Measurements from ENCODE around the gene POLR2I.
"Not testable (repeated sequence)": the region's sequence is repeated elsewhere in the genome, so short reads cannot be mapped to it uniquely, and the experiment has no call there.

POLR2I gene

DNA sequence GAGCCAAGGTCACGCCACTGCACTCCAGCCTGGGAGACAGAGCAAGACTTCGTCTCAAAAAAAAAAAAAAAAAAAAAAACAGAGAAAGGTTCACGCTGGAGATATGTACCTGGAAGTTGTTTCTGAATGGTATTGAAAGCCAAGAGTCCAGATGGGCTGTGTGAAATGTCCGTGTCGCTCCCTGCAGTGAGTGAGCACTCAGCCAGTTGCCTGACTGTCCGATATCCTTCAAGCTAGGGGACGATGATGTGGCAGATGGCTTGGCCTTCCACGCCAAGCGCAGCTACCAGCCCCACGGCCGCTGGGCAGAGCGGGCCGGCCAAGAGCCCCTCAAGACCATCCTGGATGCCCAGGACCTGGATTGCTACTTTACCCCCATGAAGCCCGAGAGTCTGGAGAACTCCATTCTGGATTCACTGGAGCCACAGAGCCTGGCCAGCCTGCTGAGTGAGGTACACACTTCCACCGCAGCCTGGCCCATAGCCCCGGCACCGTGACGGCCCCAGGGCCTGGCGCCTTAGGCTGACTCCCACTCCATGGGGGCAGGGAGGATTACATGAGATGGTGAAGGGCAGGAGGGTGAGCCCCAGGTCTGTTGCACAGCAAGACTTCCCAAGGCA is 15.4 kb downstream of the POLR2I start:
- no peak for DNase-seq

DNA sequence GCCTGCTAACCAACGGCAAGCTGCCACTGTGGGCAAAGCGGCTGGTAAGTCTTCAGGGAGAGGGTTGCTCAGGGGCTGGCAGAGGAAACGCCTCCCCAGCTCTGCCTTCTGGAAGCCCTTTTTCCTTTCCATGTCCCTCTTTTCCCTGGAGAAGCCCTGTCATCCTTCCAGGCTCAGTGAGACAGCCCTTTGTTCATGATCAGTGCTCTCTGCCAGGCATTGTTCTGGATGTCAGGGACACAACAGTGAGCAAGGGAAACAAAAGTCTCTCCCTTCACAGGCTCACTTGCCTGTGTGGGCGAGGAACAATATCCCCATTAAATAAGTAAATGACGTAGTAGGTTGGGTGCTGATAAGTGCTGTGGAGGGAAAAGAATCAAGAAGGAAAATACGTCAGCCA is 17.6 kb downstream of the POLR2I start:
- no peak for DNase-seq

DNA sequence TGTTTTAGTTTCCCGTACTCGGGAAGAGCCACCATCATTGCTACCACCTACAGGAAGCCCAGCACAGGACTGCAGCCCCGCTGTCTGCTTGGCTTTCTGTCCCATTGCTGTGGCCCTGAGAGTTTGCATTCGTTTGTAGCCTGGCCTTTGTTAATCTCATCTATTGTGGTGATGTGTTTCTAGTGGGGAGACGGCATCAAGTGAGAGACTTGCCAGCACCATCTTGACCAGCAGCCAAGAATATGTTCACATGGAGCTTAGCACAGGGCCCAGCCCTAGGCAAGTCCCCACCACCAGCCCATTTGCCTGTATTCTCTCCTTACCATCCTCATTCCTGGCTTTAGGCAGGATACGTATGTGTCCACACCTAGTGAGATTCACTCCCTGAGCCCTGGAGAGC is 21.0 kb downstream of the POLR2I start:
- DNase-seq = no peak

DNA sequence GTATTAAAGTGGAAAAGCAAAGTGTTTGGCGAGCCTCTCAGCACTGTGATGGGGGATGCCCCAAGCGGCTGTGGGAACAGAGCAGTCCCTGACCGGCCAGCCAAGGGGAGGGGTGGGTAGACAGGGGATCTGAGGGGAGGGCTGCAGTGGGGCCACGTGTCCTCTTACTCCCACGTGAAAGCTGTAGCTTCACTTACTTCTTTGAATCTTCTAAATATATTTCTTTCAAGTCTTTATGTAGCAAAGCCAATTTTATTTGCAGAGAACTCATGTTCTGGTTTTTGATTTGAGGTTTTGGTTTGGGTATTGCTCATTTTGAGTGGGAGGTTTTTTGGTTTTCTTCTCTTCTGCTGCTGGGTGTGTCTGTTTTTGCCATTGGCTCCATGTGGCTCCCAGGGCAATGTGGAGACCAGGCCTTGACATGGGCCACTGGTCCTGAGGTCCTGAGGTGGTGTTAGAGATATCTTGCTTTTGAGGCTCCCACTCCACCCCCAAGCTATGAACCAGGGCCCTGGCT is 21.5 kb downstream of the POLR2I start:
- no peak for DNase-seq

DNA sequence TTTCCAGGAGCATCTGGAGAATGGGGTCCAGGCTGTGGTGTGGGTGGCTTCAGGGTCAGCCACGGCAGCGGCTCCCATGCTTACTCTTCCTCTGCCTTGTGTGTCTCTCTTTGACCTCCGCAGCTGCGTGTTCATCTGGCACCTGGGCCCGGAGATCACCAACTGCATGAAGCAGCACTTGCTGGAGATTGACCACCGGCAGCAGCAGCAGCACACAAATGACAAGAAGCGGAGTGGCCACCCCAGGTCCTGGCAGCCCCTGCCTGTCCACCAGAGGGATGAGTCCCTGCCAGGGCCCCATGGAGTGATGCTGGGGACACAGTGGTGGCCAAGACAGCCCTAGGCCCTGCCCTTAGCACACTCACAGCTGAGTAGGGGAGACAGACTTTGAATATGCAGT is 22.1 kb downstream of the POLR2I start:
- DNase-seq = no peak

DNA sequence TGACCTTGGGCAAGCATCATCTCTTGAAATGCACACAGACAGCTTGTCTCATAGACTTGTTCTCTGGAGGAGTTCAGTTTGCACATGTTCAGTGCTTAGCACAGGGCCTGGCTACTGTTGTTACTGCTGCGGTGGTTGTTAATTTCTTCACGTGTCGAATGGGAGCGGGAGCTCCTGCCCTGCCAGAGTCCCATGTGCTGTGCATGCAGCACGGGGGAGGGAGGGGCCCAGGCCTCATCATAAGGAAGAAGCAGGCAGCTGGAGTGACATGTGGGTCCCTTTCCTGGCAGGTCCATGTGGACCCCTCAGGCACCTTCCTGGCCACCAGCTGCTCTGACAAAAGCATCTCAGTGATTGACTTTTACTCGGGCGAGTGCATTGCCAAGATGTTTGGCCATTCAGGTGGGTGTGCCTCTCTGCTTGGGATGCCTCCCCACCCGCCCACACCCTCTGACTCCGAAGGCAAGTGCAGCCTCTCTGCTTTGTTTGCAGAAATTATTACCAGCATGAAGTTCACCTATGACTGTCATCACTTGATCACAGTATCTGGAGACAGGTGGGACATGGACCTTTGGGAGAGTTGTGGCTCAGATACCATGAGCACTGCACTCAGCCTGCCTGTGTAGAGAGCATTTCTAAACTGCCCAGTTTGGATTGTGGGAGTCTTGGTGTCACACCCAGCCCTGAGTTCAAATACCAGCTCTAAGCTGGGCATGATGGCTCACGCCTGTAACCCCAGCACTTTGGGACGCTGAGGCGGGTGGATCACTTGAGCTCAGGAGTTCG is 23.6 kb downstream of the POLR2I start:
- DNase-seq = no peak

DNA sequence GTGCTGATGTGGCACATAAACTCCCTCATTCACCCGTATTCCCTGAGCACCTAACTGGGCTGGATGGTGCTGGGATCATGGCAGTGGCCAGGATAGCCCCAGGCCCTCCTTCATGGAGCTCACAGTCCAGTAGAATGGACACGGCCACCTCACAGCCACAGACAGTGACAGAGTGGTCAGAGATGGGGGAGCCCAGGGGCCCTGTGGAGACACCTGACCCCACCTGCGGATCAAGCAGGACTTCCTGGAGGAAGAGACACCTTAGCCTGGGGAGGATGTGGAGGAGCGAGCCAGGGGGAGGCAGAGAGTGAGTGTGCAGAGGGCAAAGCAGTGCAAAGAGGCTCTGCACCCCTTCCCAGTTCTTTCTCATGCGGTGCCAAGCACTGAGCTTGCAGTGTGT is 24.8 kb downstream of the POLR2I start:
- no peak for DNase-seq

DNA sequence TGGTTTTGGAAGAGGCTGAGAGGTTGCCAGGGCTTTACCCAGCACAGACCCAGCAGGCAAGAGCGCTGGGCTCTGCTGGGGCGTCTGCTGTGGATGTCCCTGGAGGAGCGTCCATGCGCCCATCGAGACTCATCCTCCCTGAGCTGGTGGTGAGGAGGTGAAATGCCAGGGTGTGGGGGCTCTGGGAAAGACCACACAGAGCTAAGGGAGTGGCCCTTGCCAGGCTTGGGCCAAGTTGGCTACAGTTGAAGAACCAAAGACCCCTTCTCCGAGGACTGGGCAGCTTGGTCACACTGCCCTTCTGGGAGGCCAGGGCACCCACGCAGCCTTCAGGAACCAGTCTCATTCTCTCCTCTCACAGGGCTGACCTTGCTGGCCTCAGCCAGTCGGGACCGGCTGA is 28.3 kb downstream of the POLR2I start:
- no peak for DNase-seq

DNA sequence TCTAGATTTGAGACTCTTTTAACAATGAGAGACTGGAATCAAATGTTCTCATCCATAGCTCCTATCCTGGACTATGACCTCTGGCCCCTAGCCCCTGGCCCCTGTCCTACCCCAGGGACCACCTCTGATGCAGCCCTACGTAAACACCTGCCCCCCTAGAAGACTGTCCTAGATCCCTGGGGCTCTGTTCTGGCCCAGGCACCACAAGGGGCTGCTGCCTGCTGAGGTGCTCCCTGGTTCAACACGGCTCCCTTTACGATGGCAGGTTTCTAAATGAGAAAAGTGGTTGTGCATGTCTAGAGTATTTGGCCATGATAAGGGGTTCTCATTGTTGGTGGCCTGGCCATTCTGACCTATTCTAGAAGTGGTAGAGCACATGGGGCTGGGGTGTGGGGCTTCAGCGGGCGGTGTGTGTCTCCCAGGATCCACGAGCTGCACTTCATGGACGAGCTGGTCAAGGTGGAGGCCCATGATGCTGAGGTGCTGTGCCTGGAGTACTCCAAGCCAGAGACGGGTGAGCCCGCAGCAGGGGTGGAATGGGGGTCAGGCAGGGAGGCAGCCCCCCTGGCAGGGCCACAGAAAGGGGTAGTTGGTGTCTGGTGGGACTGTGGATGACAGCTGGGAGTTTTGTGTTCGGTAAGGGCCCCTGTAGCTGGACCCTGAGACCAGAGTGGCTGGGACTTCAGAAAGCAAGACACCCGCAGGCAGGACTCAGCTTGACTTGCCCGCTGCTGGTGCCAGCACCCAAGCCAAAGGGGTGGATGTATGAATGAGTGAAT is 30.3 kb downstream of the POLR2I start:
- no peak for DNase-seq

DNA sequence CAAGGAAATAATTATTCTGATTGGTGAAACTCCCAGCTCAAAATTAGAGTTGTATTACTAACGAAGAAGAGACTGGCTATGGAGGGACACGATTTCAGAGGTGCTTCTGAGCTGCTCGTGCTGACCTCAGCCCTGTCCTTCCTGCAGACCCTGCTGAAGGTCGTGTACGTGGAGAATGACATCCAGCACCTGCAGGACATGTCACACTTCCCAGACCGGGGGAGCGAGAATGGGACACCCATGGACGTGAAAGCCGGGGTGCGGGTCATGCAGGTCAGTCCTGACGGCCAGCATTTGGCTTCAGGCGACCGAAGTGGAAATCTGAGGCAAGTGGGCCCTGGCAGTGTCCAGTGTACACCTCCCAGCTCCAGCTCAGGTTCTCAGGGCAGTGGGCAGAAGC is 31.8 kb downstream of the POLR2I start:
- DNase-seq = no peak

DNA sequence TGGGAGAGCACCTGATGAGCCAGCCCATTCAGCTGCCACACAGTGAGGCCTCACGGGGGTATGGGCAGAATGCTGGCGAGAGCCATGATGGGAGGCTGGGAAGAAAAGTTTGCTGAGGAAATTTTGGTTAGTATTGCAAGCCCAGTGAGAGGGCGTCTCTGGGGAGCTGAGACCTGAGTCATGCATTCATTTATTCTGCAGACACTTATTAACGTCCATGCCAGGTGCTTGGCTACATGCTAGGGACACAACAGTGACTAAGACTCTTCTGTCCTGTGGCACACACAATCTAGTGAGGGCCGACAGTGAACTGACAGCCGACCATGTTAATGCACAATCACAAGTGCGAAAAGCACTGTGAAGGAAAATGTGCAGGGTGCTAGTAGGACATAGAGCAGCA is 32.8 kb downstream of the POLR2I start:
- DNase-seq = no peak

DNA sequence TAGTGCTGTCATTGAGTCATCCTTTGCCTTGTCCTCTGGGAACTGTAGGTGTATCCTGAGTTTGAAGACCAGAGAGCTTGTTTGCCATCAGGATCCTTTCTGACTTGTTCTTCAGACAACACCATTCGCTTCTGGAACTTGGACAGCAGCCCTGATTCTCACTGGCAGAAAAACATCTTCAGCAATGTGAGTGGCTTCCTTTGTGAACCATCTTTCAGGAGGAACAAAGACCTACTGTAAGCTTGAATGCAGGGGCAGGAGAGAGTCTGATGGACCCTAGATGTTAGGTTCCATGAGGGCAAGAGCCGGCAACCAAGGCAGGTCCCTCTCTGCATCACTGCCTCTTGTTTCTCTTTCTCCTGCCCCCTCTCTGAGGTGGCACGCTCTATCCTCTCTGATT is 33.3 kb downstream of the POLR2I start:
- no peak for DNase-seq

DNA sequence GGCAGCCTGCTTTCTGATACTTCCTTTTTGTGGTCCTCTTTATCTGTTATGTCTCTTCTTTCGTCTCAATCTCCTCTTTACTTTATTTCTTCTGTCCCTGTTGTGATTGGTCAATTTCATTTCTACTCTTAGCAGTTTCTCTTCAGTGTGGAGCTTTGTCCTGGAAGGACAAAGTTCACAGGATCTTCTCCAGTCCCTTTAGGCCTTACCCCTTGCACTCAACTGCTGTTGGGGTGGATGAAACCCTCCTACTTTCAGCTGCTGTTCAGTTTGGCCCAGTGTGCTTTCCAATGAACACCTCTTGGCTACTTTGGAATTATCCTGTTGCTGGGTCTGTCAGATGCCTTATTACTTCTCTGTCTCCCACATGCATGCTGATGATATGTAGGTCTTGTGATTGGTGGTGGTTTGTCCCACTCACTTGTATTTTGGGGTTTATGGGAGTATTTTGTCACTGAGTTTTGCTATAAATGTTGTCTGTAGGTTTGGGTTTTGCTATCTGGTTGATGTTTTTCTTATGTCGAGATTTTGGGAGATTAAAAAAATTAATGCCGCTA is 35.2 kb downstream of the POLR2I start:
- no peak for DNase-seq

DNA sequence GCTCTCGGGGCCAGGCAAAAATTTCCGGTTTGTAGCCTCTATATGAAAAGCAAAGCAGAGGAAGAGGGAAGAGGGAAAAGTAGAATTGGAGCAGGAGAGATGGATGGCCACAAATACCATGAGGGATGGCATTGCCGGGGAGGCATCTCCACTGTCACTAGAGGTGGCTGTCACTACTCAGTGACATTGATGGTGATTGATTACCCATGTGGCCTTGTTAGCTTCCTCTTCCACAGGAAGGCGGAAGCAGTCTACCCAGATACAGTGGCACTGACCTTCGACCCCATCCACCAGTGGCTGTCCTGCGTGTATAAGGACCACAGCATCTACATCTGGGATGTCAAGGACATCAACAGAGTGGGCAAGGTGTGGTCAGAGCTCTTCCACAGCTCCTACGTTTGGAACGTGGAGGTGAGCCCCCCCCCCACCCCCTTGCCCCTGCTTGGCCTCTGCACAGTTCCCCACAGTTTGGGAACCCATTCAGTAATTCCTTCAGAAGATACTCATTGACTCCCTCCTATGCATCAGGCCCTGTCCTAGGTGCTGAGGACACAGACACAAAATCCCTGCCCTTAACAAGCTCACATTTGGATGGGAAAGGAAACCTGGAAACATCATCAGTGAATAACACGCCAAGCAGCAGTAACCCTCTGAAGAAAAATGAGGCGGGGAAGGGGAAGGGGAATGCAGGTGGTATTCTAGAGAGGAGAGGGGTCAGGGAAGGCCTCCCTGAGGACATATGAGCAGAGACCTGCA is 41.4 kb downstream of the POLR2I start:
- DNase-seq = no peak

DNA sequence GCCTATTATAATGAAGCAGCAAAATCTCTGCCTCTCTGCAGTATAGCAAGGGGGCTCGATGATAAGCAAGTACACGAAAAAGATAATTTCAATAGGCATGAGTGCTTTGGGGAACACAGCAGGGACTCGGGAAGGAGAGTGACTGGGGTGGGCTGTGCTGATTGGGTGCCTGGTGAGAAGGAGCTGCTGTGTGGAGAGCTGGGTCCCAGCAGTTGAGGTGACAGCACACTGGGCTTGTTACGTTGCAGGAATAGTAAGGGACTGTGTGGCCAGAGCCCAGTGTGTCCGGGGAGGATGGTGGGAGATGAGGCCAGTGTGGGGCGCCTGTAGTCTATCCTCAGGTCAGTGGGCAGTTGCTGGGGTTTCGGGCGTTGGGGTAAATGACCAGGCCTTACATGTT is 42.6 kb downstream of the POLR2I start:
- no peak for DNase-seq

DNA sequence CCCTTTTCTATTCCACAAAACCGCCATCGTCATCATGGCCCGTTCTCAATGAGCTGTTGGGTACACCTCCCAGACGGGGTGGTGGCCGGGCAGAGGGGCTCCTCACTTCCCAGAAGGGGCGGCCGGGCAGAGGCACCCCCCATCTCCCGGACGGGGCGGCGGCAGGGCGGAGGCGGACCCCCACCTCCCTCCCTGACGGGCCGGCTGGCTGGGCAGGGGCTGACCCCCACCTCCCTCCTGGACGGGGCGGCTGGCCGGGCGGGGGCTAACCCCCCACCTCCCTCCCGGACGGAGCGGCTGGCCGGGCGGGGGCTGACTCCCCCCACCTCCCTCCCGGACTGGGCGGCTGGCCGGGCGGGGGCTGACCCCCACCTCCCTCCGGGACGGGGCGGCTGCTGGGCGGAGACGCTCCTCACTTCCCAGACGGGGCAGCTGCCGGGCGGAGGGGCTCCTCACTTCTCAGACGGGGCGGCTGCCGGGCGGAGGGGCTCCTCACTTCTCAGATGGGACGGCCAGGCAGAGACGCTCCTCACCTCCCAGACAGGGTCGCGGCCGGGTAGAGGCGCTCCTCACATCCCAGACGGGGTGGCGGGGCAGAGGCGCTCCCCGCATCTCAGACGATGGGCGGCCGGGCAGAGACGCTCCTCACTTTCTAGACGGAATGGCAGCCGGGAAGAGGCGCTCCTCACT is 45.7 kb downstream of the POLR2I start:
- not testable (repeated sequence) for DNase-seq

DNA sequence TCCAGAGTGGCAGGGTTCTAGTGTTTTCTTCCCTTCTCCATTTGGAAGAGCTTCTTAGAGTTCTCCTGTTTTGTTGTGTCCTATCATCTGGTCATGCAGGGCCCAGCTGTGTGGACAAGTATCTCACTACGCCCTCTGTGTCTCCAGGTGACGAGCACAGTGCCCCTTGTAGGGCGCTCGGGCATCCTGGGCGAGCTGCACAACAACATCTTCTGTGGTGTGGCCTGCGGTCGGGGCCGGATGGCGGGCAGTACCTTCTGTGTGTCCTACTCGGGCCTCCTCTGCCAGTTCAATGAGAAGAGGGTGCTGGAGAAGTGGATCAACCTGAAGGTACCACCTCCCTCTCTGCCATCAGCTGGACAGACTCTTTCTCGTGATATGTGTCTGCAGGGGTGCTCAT is 47.0 kb downstream of the POLR2I start:
- no peak for DNase-seq

DNA sequence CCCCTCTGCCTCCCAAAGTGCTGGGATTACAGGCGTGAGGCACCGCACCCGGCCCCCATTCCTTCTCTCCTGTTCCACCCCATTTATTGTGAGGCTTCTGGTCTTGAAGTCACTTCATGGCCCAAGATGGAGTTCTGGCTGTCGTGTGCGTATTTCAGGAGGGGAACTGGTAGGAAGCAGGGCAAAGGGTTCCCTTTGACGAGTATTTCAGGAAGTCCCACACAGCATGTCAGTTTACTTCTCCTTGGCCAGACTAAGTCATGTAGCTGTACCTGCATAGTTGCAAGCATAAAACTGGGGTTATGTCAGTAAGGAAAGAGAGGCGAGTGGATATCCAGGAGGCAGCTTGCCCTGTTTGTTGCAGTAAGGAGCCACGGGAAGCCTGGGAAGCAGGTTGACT is 49.8 kb downstream of the POLR2I start:
- DNase-seq = no peak

All from hematopoietic multipotent progenitor cell treated with erythropoietin and hydrocortisone succinate and interleukin-3 and kit ligand, for 4 days (in vitro differentiated cells).